Astrocyte (in vitro differentiated cells and primary cell): ENCODE measurements around the gene PLIN5. TPM values are rescaled to one million over a fixed set of nuclear protein-coding genes. Genes with fewer than 3 reads are reported as not detected.
"Not testable (repeated sequence)": the region's sequence is repeated elsewhere in the genome, so short reads cannot be mapped to it uniquely, and the experiment has no call there.

Source experiments
- DNase-seq: peaks from one replicate; pipeline ENCODE4 v3.0.0-alpha.2; 2010; ENCODE audit warnings: low read depth
- FAIRE-seq: peaks from 2 replicates; lab custom pipeline; 2011; peaks lifted over from hg19 to GRCh38; lab: Jason Lieb, UNC
- H2AFZ ChIP-seq: 2 replicates; pipeline ENCODE4 v1.6.0; 2012; ENCODE audit warnings: low read depth, low read length, inconsistent platforms
- H3K27ac ChIP-seq: 2 replicates; pipeline ENCODE4 v1.5.1; 2011; ENCODE audit warnings: low read depth, low read length, inconsistent platforms
- H3K27me3 ChIP-seq: 2 replicates; pipeline ENCODE4 v1.6.0; 2011; ENCODE audit warnings: low read length, inconsistent platforms; ENCODE audit not compliant: insufficient read depth
- H3K36me3 ChIP-seq: 2 replicates; pipeline ENCODE4 v1.5.1; 2011; ENCODE audit warnings: low read length, inconsistent platforms; ENCODE audit not compliant: insufficient read depth
- H3K4me1 ChIP-seq: 2 replicates; pipeline ENCODE4 v1.5.1; 2011; ENCODE audit warnings: low read length, inconsistent platforms; ENCODE audit not compliant: insufficient read depth
- H3K4me2 ChIP-seq: 2 replicates; pipeline ENCODE4 v1.6.0; 2012; ENCODE audit warnings: low read length, inconsistent platforms
- H3K4me3 ChIP-seq: 2 replicates; pipeline ENCODE4 v1.5.1; 2011; ENCODE audit warnings: low read depth, mild to moderate bottlenecking, low read length, inconsistent platforms; ENCODE audit not compliant: insufficient read depth
- H3K79me2 ChIP-seq: 2 replicates; pipeline ENCODE4 v1.6.0; 2012; ENCODE audit warnings: mild to moderate bottlenecking, low read length, inconsistent platforms; ENCODE audit not compliant: insufficient read depth
- H3K9ac ChIP-seq: 2 replicates; pipeline ENCODE4 v1.6.0; 2012; ENCODE audit warnings: mild to moderate bottlenecking, low read length, inconsistent platforms
- H3K9me3 ChIP-seq: 2 replicates; pipeline ENCODE4 v1.5.1; 2012; ENCODE audit warnings: low read depth, mild to moderate bottlenecking, low read length, inconsistent platforms; ENCODE audit not compliant: insufficient read depth
- H4K20me1 ChIP-seq: 2 replicates; pipeline ENCODE4 v1.6.0; 2012; ENCODE audit warnings: low read length, inconsistent platforms; ENCODE audit not compliant: insufficient read depth
- H3K27ac Mint-ChIP-seq: one replicate; pipeline ENCODE4 v1.8.0; 2021; ENCODE audit warnings: mild to moderate bottlenecking, mixed read lengths; ENCODE audit not compliant: unreplicated experiment
- H3K27me3 Mint-ChIP-seq: one replicate; pipeline ENCODE4 v1.8.0; 2021; ENCODE audit warnings: low read depth, mixed read lengths; ENCODE audit not compliant: unreplicated experiment
- H3K36me3 Mint-ChIP-seq: one replicate; pipeline ENCODE4 v1.8.0; 2021; ENCODE audit warnings: low read depth, mixed read lengths; ENCODE audit not compliant: unreplicated experiment
- H3K4me1 Mint-ChIP-seq: one replicate; pipeline ENCODE4 v1.8.0; 2021; ENCODE audit warnings: low read depth, mixed read lengths; ENCODE audit not compliant: unreplicated experiment
- H3K4me3 Mint-ChIP-seq: one replicate; pipeline ENCODE4 v1.8.0; 2021; ENCODE audit warnings: mild to moderate bottlenecking, moderate library complexity, mixed read lengths; ENCODE audit not compliant: unreplicated experiment
- H3K9me3 Mint-ChIP-seq: one replicate; pipeline ENCODE4 v1.8.0; 2021; ENCODE audit warnings: mild to moderate bottlenecking, mixed read lengths; ENCODE audit not compliant: unreplicated experiment
- CTCF ChIP-seq: IDR thresholded peaks from 2 replicates; pipeline ENCODE4 v1.5.1; 2011; ENCODE audit warnings: low read depth, mild to moderate bottlenecking, inconsistent platforms, low read length, moderate library complexity; ENCODE audit not compliant: insufficient read depth
- EZH2 ChIP-seq: IDR thresholded peaks from 2 replicates; pipeline ENCODE4 v1.6.1; 2012; ENCODE audit warnings: mild to moderate bottlenecking, low read length, inconsistent platforms; ENCODE audit not compliant: insufficient read depth
- total RNA-seq: library from RNA; stranded (reverse); gene quantifications from 2 replicates; pipeline ENCODE4 v1.2.1, GENCODE V29; 2021

The PLIN5 gene
- total RNA-seq, 1 donor from 2014 or later: not detected

GRCh38 chr19:4531562-4532165 is 3.4 kb downstream of the PLIN5 start:
- peaks cover 27% of the 10 kb centered on the region for H3K27me3 Mint-ChIP-seq
- Histone ChIP-seq H3K4me3 (no peak overlapping the region), H3K9ac (no peak overlapping the region), H3K79me2 (no peaks in the 10 kb centered on the region), H4K20me1 (no peaks in the 10 kb centered on the region), H3K27ac (no peak overlapping the region), H3K27me3 (peaks cover 5% of the 10 kb centered on the region), H3K4me2 (no peak overlapping the region), H3K4me1 (peaks cover 2% of the 10 kb centered on the region), H3K36me3 (no peaks in the 10 kb centered on the region), H3K9me3 (no peaks in the 10 kb centered on the region), H2AFZ (no peak overlapping the region)
- no peaks in the 10 kb centered on the region for H3K36me3 Mint-ChIP-seq
- H3K27ac Mint-ChIP-seq: no peak overlapping the region
- H3K9me3 Mint-ChIP-seq: no peaks in the 10 kb centered on the region
- no peaks in the 10 kb centered on the region for H3K4me1 Mint-ChIP-seq
- no peak for DNase-seq
- H3K4me3 Mint-ChIP-seq: no peak overlapping the region
- TF ChIP-seq EZH2 (no peak), CTCF (no peak)
- no peak for FAIRE-seq

GRCh38 chr19:4529924-4530522 is 5.0 kb downstream of the PLIN5 start:
- Histone ChIP-seq H3K36me3 (no peaks in the 10 kb centered on the region), H3K79me2 (no peaks in the 10 kb centered on the region), H3K4me1 (peaks cover 2% of the 10 kb centered on the region), H3K4me2 (no peak overlapping the region), H4K20me1 (no peaks in the 10 kb centered on the region), H3K9me3 (no peaks in the 10 kb centered on the region), H2AFZ (no peak overlapping the region), H3K27me3 (peaks cover 5% of the 10 kb centered on the region), H3K4me3 (no peak overlapping the region), H3K9ac (no peak overlapping the region), H3K27ac (no peak overlapping the region)
- Mint-ChIP-seq H3K27ac (no peak overlapping the region), H3K36me3 (no peaks in the 10 kb centered on the region), H3K27me3 (peaks cover 24% of the 10 kb centered on the region), H3K4me1 (no peaks in the 10 kb centered on the region), H3K4me3 (no peak overlapping the region), H3K9me3 (no peaks in the 10 kb centered on the region)
- FAIRE-seq (no peak), DNase-seq (no peak)
- TF ChIP-seq CTCF (no peak), EZH2 (no peak)

- no peaks in the 10 kb centered on the region for H4K20me1 ChIP-seq
- H3K27ac ChIP-seq: no peak overlapping the region
- H3K4me3 ChIP-seq: no peak overlapping the region
- FAIRE-seq: no peak
- H2AFZ ChIP-seq: no peak overlapping the region
- no peaks in the 10 kb centered on the region for H3K79me2 ChIP-seq
- H3K4me3 Mint-ChIP-seq: no peak overlapping the region
- H3K9me3 ChIP-seq: no peaks in the 10 kb centered on the region
- no peaks in the 10 kb centered on the region for H3K4me1 Mint-ChIP-seq
- TF ChIP-seq CTCF (no peak), EZH2 (no peak)
- peaks cover 16% of the 10 kb centered on the region for H3K27me3 Mint-ChIP-seq
- H3K27ac Mint-ChIP-seq: no peak overlapping the region
- no peaks in the 10 kb centered on the region for H3K4me1 ChIP-seq
- no peaks in the 10 kb centered on the region for H3K27me3 ChIP-seq
- no peak overlapping the region for H3K4me2 ChIP-seq
- no peaks in the 10 kb centered on the region for H3K9me3 Mint-ChIP-seq
- H3K36me3 ChIP-seq: no peaks in the 10 kb centered on the region
- H3K36me3 Mint-ChIP-seq: no peaks in the 10 kb centered on the region
- DNase-seq: no peak
- no peak overlapping the region for H3K9ac ChIP-seq
These were observed 6.2 kb downstream of the PLIN5 start for GRCh38 chr19:4528843-4529242.

GRCh38 chr19:4527377-4527776 is 7.6 kb downstream of the PLIN5 start:
- H3K4me1 Mint-ChIP-seq, H3K9me3 ChIP-seq, H2AFZ ChIP-seq, H3K4me2 ChIP-seq, DNase-seq, H3K27ac ChIP-seq, H3K4me3 Mint-ChIP-seq, H3K4me1 ChIP-seq, H3K9me3 Mint-ChIP-seq, H3K36me3 Mint-ChIP-seq, H3K9ac ChIP-seq, H3K27ac Mint-ChIP-seq, H3K27me3 ChIP-seq, FAIRE-seq, H3K79me2 ChIP-seq, H3K4me3 ChIP-seq, H3K36me3 ChIP-seq, H4K20me1 ChIP-seq: not testable (repeated sequence)
- H3K27me3 Mint-ChIP-seq: peaks cover 11% of the 10 kb centered on the region
